OCI-LY7 (cell line): ENCODE results near the gene FAM163B. TPM values are rescaled to one million over a fixed set of nuclear protein-coding genes. Genes with fewer than 3 reads are reported as not detected.

ENCODE experiments used
- BruUV-seq: library from RNA; stranded (reverse); fragments of 400-500 nt; replicated peaks from 2 replicates; lab custom pipeline; 2021; lab: Mats Ljungman, UMichigan
- CTCF ChIA-PET: fragments of 300-600 bp; sonication (Branson Sonifier 250); formaldehyde crosslinking; loops from one replicate; lab custom pipeline; 2022; ENCODE audit warnings: antibody characterized with exemption; ENCODE audit not compliant: unreplicated experiment; lab: Charles Lee
- POLR2A ChIA-PET: fragments of 300-600 bp; sonication (Branson Sonifier 250); formaldehyde crosslinking; loops from one replicate; lab custom pipeline; 2022; ENCODE audit warnings: antibody characterized with exemption; lab: Charles Lee
- DNase-seq: peaks from one replicate; pipeline ENCODE4 v3.0.0-alpha.2; 2015; ENCODE audit warnings: low spot score
- H2AFZ ChIP-seq: fragments of 200-600 bp; sonication (generic), shearing (Covaris generic); 2 replicates; pipeline ENCODE4 v1.6.1; 2014; ENCODE audit warnings: mild to moderate bottlenecking, antibody characterized with exemption, low read length, moderate library complexity
- H3K27ac ChIP-seq: fragments of 200-600 bp; sonication (generic); 2 replicates; pipeline ENCODE4 v1.5.1; 2014; ENCODE audit warnings: mixed run types, low read depth, mild to moderate bottlenecking, moderate library complexity, low read length, inconsistent platforms; ENCODE audit not compliant: poor library complexity, severe bottlenecking
- H3K36me3 ChIP-seq: fragments of 200-600 bp; sonication (generic); 2 replicates; pipeline ENCODE4 v1.6.1; 2014; ENCODE audit warnings: mild to moderate bottlenecking, antibody characterized with exemption, low read length, moderate library complexity, mixed read lengths; ENCODE audit not compliant: insufficient read depth
- H3K4me1 ChIP-seq: fragments of 200-600 bp; sonication (generic); 2 replicates; pipeline ENCODE4 v1.5.1; 2014; ENCODE audit warnings: mild to moderate bottlenecking, low read length; ENCODE audit not compliant: insufficient read depth, poor library complexity, severe bottlenecking
- H3K4me2 ChIP-seq: fragments of 200-600 bp; sonication (generic); 2 replicates; pipeline ENCODE4 v1.6.1; 2014; ENCODE audit warnings: mild to moderate bottlenecking, low read length
- H3K4me3 ChIP-seq: fragments of 200-600 bp; sonication (generic); 2 replicates; pipeline ENCODE4 v1.5.1; 2014; ENCODE audit warnings: mild to moderate bottlenecking, low read depth, low read length; ENCODE audit not compliant: poor library complexity, severe bottlenecking
- H3K79me2 ChIP-seq: fragments of 200-600 bp; sonication (generic); 2 replicates; pipeline ENCODE4 v1.6.1; 2016; ENCODE audit warnings: low read depth, mild to moderate bottlenecking, low read length, moderate library complexity, mixed read lengths; ENCODE audit not compliant: insufficient read depth
- H3K9me2 ChIP-seq: fragments of 200-600 bp; sonication (generic); 2 replicates; pipeline ENCODE4 v1.6.1; 2016; ENCODE audit warnings: mild to moderate bottlenecking, low read length, mixed read lengths; ENCODE audit not compliant: insufficient read depth
- H3K9me3 ChIP-seq: fragments of 200-600 bp; sonication (generic); 2 replicates; pipeline ENCODE4 v1.6.1; 2014; ENCODE audit warnings: mild to moderate bottlenecking, mixed run types, low read length, mixed read lengths
- H4K20me1 ChIP-seq: fragments of 200-600 bp; sonication (generic); 2 replicates; pipeline ENCODE4 v1.6.1; 2014; ENCODE audit warnings: mild to moderate bottlenecking, antibody characterized with exemption, low read length, moderate library complexity, mixed read lengths; ENCODE audit not compliant: insufficient read depth
- CTCF ChIP-seq: fragments of 200-600 bp; sonication (generic); conservative IDR thresholded peaks from 2 replicates; pipeline ENCODE4 v1.5.1; 2014; ENCODE audit warnings: mild to moderate bottlenecking, antibody characterized with exemption, low read length, moderate library complexity, mixed read lengths
- EZH2phosphoT487 ChIP-seq: fragments of 200-600 bp; sonication (generic); IDR thresholded peaks from 2 replicates; pipeline ENCODE4 v1.6.1; 2018; ENCODE audit warnings: low read depth, borderline replicate concordance, mild to moderate bottlenecking, mixed run types, antibody characterized with exemption, low read length, moderate library complexity, mixed read lengths
- intact Hi-C: fragments of 100-400 bp; cut with micrococcal nuclease; formaldehyde crosslinking; loops from one replicate; pipeline ENCODE4 v1.10.0; 2022; ENCODE audit not compliant: unreplicated experiment
- total RNA-seq, 2 experiments: library from RNA; depleted of rRNA in 1 of 2; stranded (reverse); fragments of >200 nt in 1 of 2; shearing (Covaris generic) in 1 of 2; gene quantifications; 2 replicates each; pipeline ENCODE4 v1.2.3, GENCODE V29; 2014 to 2022

The FAM163B gene
- total RNA-seq, 2 experiments from 2014 or later, result 2.6 to 7.8 TPM

- BruUV-seq, result no TSS peak
- no peaks in the 10 kb centered on the region for H3K4me1 ChIP-seq
- no peak overlapping the region for H3K27ac ChIP-seq
- no peaks in the 10 kb centered on the region for H4K20me1 ChIP-seq
- H3K9me3 ChIP-seq, result no peaks in the 10 kb centered on the region
- no peak overlapping the region for H3K4me2 ChIP-seq
- ChIA-PET CTCF (no interaction called here), POLR2A (interaction anchor here (0.7 kb wide), 1 partner anchor 30 kb away, joined by 3 read pairs; no protein-coding TSS in a partner anchor)
- H3K4me3 ChIP-seq, result no peak overlapping the region
- intact Hi-C loops, result no loop called here
- TF ChIP-seq EZH2phosphoT487 (no peak), CTCF (no peak)
- no peaks in the 10 kb centered on the region for H3K9me2 ChIP-seq
- no peaks in the 10 kb centered on the region for H3K79me2 ChIP-seq
- no peak for DNase-seq
- H2AFZ ChIP-seq, result no peak overlapping the region
- H3K36me3 ChIP-seq, result no peaks in the 10 kb centered on the region
These were observed 4.2 kb upstream of the FAM163B start for GRCh38 chr9:133613432-133613831.

- no peak for DNase-seq
- Histone ChIP-seq H3K4me1 (no peaks in the 10 kb centered on the region), H3K27ac (no peak overlapping the region), H2AFZ (no peak overlapping the region), H4K20me1 (no peaks in the 10 kb centered on the region), H3K9me3 (no peaks in the 10 kb centered on the region), H3K9me2 (no peaks in the 10 kb centered on the region), H3K79me2 (no peaks in the 10 kb centered on the region), H3K36me3 (no peaks in the 10 kb centered on the region), H3K4me3 (no peak overlapping the region), H3K4me2 (no peak overlapping the region)
- ChIA-PET CTCF (no interaction called here), POLR2A (no interaction called here)
- no TSS peak for BruUV-seq
- intact Hi-C loops, result no loop called here
- TF ChIP-seq CTCF (no peak), EZH2phosphoT487 (no peak)
These were observed 3.6 kb upstream of the FAM163B start for GRCh38 chr9:133612816-133613215.

GRCh38 chr9:133612051-133612450 lies 2.9 kb upstream of the FAM163B start:
- TF ChIP-seq EZH2phosphoT487 (no peak), CTCF (no peak)
- no peak for DNase-seq
- H3K4me1 ChIP-seq, result no peaks in the 10 kb centered on the region
- no peak overlapping the region for H3K4me3 ChIP-seq
- no peak overlapping the region for H3K4me2 ChIP-seq
- ChIA-PET CTCF (no interaction called here), POLR2A (no interaction called here)
- no peaks in the 10 kb centered on the region for H4K20me1 ChIP-seq
- no TSS peak for BruUV-seq
- H3K27ac ChIP-seq, result no peak overlapping the region
- H3K9me2 ChIP-seq, result no peaks in the 10 kb centered on the region
- no peaks in the 10 kb centered on the region for H3K36me3 ChIP-seq
- H2AFZ ChIP-seq, result no peak overlapping the region
- no peaks in the 10 kb centered on the region for H3K9me3 ChIP-seq
- intact Hi-C loops, result no loop called here
- no peaks in the 10 kb centered on the region for H3K79me2 ChIP-seq
